Testis (tissue), 2 donors: Measurements from ENCODE around the gene EPS15.

ENCODE experiments used
- POLR2A ChIP-seq: fragments of 450-650 bp; IDR thresholded peaks from one replicate; pipeline ENCODE4 v1.6.1; 2017; ENCODE audit warnings: antibody characterized with exemption, mild to moderate bottlenecking, moderate library complexity
- TF ChIP-seq, protein P1 (sequence below), 3 experiments: fragments of 450-650 bp in 2 of 3; fragments of 200-600 bp in 1 of 3; sonication (generic) in 1 of 3; IDR thresholded peaks; one replicate each; pipeline ENCODE4 v1.5.1; 2016 to 2019; ENCODE audit warnings: antibody characterized with exemption in 3 of 3, mild to moderate bottlenecking in 2 of 3, moderate library complexity in 1 of 3

DNA sequence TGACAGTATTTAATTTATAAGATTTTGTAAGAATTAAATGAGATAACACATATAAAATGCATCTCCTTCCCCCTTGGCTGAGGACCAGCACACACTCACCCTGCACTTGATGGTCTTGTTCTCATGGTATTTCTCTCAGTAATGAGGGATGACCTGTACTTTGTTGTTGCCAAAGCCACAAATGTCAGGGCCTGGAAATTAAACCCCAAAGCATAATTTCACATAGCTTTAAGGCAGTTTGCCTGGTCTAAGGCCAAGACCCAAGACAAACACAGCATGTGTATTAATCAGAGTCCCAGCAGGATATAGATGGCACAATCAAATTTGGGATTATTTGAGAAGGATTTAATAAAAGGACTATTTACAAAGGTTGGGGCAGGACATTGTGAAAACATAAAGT lies 48.6 kb upstream of the EPS15 start:
- no peak for TF ChIP-seq POLR2A
- TF ChIP-seq, protein P1, sequence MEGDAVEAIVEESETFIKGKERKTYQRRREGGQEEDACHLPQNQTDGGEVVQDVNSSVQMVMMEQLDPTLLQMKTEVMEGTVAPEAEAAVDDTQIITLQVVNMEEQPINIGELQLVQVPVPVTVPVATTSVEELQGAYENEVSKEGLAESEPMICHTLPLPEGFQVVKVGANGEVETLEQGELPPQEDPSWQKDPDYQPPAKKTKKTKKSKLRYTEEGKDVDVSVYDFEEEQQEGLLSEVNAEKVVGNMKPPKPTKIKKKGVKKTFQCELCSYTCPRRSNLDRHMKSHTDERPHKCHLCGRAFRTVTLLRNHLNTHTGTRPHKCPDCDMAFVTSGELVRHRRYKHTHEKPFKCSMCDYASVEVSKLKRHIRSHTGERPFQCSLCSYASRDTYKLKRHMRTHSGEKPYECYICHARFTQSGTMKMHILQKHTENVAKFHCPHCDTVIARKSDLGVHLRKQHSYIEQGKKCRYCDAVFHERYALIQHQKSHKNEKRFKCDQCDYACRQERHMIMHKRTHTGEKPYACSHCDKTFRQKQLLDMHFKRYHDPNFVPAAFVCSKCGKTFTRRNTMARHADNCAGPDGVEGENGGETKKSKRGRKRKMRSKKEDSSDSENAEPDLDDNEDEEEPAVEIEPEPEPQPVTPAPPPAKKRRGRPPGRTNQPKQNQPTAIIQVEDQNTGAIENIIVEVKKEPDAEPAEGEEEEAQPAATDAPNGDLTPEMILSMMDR (IDR thresholded peaks at IDR 0.05): no peak
